Astrocyte (in vitro differentiated cells and primary cell): ENCODE measurements around the gene SYT6.

Experiments
- EZH2 ChIP-seq: IDR thresholded peaks from 2 replicates; pipeline ENCODE4 v1.6.1; 2012; ENCODE audit warnings: mild to moderate bottlenecking, low read length, inconsistent platforms; ENCODE audit not compliant: insufficient read depth
- TF ChIP-seq, protein P1 (sequence below): IDR thresholded peaks from 2 replicates; pipeline ENCODE4 v1.5.1; 2011; ENCODE audit warnings: low read depth, mild to moderate bottlenecking, inconsistent platforms, low read length, moderate library complexity; ENCODE audit not compliant: insufficient read depth

DNA sequence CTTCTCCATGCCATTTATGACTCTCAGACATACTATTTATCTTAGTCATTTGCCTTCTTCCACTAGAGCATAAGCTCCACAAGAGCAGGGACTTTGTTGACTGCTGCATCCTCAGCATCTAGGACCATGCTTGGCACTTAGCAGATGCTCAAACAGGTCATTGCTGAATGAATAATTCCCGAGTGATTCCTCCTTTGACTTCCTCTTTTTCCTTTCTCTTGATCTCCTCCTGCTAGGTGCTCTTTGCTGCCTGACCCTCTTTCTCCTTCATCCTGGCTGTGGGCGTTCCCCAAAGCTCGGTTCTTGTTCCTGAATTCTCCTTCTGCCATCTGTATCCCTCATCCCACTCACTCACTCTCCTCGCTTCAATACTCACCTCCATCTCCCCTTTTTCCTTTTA is 23.5 kb downstream of the SYT6 start:
- TF ChIP-seq, protein P1, sequence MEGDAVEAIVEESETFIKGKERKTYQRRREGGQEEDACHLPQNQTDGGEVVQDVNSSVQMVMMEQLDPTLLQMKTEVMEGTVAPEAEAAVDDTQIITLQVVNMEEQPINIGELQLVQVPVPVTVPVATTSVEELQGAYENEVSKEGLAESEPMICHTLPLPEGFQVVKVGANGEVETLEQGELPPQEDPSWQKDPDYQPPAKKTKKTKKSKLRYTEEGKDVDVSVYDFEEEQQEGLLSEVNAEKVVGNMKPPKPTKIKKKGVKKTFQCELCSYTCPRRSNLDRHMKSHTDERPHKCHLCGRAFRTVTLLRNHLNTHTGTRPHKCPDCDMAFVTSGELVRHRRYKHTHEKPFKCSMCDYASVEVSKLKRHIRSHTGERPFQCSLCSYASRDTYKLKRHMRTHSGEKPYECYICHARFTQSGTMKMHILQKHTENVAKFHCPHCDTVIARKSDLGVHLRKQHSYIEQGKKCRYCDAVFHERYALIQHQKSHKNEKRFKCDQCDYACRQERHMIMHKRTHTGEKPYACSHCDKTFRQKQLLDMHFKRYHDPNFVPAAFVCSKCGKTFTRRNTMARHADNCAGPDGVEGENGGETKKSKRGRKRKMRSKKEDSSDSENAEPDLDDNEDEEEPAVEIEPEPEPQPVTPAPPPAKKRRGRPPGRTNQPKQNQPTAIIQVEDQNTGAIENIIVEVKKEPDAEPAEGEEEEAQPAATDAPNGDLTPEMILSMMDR = no peak
- no peak for TF ChIP-seq EZH2
